T-helper 1 cell (primary cell): Measurements from ENCODE around the gene CYB5RL.
"Not testable (repeated sequence)": the region's sequence is repeated elsewhere in the genome, so short reads cannot be mapped to it uniquely, and the experiment has no call there.

Source experiments
- DNase-seq, 5 donors: peaks; one replicate each; pipeline ENCODE4 v3.0.0-alpha.2; 2012 to 2020

CYB5RL gene

GRCh38 chr1:54180701-54181360 lies 19.0 kb downstream of the CYB5RL start:
- DNase-seq, result no peak

DNA sequence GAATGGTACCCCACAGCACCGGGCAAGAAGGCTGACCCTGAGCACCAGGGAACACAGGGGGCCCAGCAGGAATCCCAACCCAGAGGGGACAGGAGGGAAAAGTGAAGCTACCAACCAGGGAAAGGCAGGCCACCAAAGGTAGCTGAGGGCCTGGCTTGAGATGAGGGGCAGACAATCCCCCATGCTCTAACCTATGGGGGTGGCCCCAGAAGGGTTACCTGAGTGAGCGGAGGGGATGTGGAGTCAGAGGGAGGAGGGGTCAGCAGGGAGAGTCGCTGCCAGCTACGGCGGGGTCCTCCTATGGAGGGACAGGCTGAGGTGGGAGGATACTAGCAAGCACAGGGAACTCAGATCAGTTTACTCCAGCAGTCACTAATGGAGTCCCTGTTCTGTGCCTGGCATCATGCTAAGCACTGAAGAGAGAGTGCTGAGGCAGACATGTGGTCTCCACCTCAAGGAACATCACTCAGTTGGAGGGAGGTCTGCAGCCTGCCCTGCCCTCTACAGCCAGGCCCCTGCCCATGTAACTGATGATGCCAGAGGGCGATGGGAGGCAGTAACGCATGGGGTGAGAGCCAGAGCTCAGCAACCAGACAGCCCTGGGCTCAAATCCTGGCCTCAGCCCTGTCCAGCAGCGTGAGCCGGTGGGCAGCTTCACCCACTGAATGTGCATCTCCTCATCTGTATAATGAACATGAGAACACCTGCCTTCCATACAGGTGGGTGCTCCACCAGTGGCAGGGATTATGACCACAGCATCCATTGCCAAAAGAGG lies 21.3 kb downstream of the CYB5RL start:
- DNase-seq, result no peak

GRCh38 chr1:54177726-54178125 lies 22.1 kb downstream of the CYB5RL start:
- DNase-seq, result no peak

GRCh38 chr1:54176621-54177327 lies 23.1 kb downstream of the CYB5RL start:
- DNase-seq, result no peak

DNA sequence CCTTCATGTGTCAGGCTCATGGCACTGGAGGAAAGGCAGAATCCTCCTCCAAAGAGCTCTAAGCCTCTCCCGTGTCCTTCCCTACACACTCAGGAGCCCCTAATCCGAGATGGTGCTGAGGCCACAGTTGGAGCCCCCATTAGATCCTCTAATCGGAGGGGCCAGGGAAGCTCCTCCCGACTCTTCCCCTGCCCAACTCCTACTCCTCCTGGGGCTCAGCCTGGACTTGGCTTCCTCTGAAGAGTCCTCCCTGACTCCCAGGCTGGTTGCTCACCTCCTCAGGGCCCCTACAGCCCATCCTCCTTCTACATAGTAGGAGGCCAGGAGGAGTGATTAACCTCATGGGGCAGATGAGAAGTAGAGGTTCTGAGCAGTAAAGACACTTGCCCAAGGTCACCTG lies 25.7 kb downstream of the CYB5RL start:
- DNase-seq, result no peak

DNA sequence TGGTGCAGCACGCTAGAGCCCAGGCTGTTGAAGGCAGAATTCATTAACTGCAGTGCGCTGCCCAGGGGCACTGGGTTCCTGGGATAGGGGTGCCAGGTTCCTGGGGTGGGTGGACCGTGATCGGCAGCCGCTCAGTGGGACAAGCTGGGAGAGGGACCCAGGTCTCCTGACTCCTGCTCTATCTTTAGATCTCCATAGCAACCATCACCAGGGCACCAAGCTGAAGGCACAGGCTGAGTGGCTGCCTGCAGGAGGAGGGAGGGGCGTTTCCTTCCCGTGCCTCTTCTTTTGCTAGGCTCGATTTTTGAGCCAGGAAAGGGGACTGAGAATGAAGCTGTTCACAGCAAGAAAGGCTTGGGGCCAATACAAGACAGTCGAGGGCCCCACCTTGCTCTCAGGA lies 26.1 kb downstream of the CYB5RL start:
- no peak for DNase-seq

- no peak for DNase-seq
Measured at GRCh38 chr1:54172614-54173599, 26.9 kb downstream of the CYB5RL start.

DNA sequence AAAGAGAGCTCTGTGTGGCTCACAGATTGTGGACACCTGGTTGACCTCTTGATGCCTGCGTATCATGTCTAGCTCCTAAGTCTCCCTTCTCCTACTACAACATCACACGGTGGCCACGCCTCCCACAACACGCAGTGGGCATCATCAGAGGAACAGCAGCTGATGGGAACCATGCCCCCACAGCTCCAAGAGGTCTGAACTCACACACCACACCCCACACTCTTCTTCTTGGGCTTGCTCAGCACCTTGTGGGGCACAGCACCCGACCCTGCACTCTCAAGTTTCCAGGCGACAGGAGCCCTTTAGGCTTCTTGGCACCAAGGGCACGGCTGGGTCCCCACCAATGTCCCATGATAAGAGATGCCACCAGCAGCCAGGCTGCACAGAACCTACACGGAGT lies 28.2 kb downstream of the CYB5RL start:
- no peak for DNase-seq

- DNase-seq, result no peak
Measured at GRCh38 chr1:54171016-54171415, 28.8 kb downstream of the CYB5RL start.

DNA sequence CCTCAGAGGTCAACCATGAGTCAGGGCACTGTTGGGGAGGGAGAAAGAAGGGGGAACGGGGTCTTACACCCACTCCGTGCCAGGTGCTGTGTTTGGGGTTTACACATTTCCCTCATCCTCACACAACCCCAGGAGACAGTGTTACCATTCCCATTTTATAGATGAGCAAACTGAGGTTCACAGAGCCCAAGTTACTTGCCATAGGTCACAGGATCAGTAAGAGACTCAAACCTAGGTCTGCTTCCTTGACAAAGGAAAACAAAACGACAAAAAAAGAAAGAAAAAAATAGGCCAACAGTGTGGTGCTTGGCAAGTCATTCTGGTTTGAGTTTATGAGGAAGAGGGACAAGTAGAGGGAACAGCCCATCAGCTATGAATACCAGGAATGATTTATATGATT lies 30.8 kb downstream of the CYB5RL start:
- no peak for DNase-seq

- no peak for DNase-seq
Measured at GRCh38 chr1:54168206-54168965, 31.4 kb downstream of the CYB5RL start.

DNA sequence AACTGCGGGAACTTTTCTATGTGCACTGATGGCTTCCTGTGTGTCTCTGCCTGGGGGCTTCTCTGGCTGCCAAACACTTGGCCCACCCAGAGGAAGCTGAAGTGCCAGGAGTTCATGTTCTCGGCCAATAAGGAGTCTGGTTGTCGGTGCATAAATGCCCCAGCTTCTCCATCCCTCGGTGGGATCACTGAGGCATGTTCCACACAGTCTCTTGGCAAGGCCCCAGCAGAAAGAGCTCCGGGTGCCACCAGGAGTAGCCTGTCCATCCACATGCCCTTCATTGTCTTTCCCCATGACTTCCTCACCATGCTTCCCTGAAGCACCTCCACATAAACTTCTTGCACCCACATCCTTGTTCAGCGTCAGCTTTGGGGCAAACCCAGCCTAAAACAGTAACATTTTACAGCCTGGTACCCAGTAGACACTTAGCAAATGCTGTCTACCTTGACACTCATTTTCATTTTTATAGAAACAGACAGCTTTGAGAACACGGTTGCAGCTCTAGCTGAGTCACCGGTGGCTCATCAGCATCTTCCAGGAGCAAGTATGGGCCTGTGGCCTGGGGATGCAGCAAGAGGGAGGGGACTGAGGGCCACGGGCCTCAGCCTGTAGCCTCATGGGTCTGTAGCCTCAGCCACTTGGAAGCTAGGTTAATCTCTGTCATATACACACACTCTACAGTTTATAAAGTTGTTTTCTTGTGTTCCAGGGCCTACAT lies 32.2 kb downstream of the CYB5RL start:
- no peak for DNase-seq

DNA sequence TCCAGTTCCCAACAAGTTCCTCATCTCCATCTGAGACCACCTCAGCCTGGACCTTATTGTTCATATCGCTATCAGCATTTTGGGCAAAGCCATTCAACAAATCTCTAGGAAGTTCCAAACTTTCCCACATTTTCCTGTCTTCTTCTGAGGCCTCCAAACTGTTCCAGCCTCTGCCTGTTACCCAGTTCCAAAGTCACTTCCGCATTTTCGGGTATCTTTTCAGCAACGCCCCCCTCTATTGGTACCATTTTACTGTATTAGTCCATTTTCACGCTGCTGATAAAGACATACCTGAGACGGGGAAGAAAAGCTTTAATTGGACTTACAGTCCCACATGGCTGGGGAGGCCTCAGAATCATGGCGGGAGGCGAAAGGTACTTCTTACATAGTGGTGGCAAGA lies 33.5 kb downstream of the CYB5RL start:
- not testable (repeated sequence) for DNase-seq

DNA sequence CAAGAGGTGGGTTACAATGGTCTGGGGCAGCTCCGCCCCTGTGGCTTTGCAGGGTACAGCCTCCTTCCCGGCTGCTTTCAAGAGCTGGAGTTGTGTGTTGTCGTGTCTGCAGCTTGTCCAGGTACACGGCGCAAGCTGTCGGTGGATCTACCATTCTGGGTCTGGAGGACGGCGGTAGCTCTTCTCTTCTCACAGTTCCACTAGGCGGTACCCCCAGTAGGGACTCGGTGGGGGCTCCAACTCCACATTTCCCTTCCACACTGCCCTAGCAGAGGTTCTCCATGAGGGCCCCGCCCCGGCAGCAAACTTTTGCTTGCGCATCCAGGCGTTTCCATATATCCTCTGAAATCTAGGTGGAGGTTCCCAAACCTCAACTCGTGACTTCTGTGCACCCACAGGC lies 34.7 kb downstream of the CYB5RL start:
- no peak for DNase-seq

GRCh38 chr1:54163573-54163972 lies 36.3 kb downstream of the CYB5RL start:
- no peak for DNase-seq

DNA sequence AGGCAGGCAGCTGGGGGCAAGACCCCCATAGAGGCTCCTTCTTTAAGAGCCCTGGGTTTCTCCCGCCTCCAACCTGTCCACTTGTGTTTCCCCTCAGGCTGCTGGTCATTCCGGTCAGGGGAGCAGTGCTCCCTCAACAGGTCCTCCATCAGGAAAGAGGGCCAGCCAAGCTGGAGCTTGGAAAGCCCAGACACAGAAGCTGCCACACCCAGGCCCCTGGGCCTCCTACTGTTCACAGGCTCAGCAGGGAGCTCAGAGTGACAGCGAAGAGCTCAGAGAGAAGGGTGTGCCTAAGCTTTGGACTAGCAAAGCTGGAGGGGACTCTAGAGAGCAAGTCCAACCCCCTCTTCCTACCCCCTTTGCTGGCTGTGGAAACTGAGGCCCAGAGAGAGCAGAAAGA lies 36.8 kb downstream of the CYB5RL start:
- no peak for DNase-seq

- no peak for DNase-seq
Measured at GRCh38 chr1:54161495-54162168, 38.2 kb downstream of the CYB5RL start.

GRCh38 chr1:54160351-54160750 lies 39.5 kb downstream of the CYB5RL start:
- no peak for DNase-seq

DNA sequence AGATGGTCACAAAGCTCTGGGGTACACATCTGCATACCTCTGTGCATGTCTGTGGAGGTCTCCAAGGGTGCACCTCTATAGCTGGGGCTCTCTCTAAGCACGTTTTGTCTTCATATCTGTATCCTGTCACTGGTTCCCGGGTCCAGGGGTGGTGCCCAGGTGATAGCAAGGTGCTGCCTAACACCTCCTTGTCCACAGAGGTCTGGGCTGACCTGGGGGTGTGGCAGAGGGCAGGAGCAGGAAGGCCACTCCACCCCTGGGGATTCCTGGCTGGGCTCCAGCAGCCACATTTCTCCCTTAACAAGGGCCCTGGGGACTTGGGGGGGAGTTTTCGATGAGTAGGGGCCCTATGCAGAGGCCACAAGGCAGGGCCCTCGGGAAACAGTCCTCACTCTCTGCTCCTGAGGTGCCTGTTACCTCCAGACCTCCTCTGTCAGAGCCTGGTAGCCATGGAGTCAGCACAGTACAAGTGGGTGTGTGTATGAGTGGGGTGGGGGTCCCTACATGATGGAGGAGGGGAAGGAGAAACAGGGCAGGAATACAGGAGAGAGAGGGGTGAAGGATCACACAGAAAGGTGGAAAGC lies 40.0 kb downstream of the CYB5RL start:
- DNase-seq, result no peak

- DNase-seq, result no peak
Measured at GRCh38 chr1:54158071-54158470, 41.8 kb downstream of the CYB5RL start.
